ENCODE measurements around the gene ASPDH. TPM values are rescaled to one million over a fixed set of nuclear protein-coding genes. Genes with fewer than 3 reads are reported as not detected.

Gene ASPDH
- total and polyA plus RNA-seq, 2 of the 4 experiments (the other 2 are of a cell fraction): not detected

- Histone ChIP-seq H3K18ac (ENCODE audit: low read depth, low read length) (no peak overlapping the region), H3K9me3 (ENCODE audit: control insufficient read depth, insufficient read depth, low read length) (no peaks in the 10 kb centered on the region), H3K79me1 (ENCODE audit: low read depth in 1 of 2, low read length in 2 of 2) (no peaks in the 10 kb centered on the region), H4K20me1 (ENCODE audit: insufficient read depth, low read length) (no peaks in the 10 kb centered on the region), H2AK5ac (ENCODE audit: low read depth, low read length) (no peak overlapping the region), H2AFZ (replicated peaks; ENCODE audit: low read length, poor library complexity) (no peak overlapping the region), H2BK5ac (ENCODE audit: low read depth, low read length, poor library complexity, severe bottlenecking) (no peak overlapping the region), H3K27ac (ENCODE audit: insufficient read depth, low read length) (no peak overlapping the region), H3K9me1 (ENCODE audit: insufficient read depth, low read length) (no peaks in the 10 kb centered on the region; the same call in 1 of the 2 replicates), H3K27me3 (ENCODE audit: control insufficient read depth, insufficient read depth, low read length) (peaks cover 20% of the 10 kb centered on the region), H3K4ac (ENCODE audit: low read depth, low read length) (no peak overlapping the region), H3K4me1 (ENCODE audit: control insufficient read depth, insufficient read depth, low read length) (no peaks in the 10 kb centered on the region), H4K91ac (ENCODE audit: insufficient read depth, low read depth, low read length) (no peak overlapping the region), H3K23ac (ENCODE audit: low read depth, low read length) (no peak overlapping the region), H2BK120ac (ENCODE audit: low read depth, low read length) (no peak overlapping the region), H2BK15ac (ENCODE audit: low read depth, low read length) (no peak overlapping the region), H3K4me2 (ENCODE audit: low read depth, low read length) (no peak overlapping the region), H4K8ac (ENCODE audit: low read depth in 2 of 2, low read length in 2 of 2) (no peak overlapping the region), H3K56ac (ENCODE audit: extremely low read depth, insufficient read depth, low read length) (no peak overlapping the region), H4K5ac (ENCODE audit: low read depth, low read length) (no peak overlapping the region), H3K9ac (ENCODE audit: low read depth, low read length) (no peak overlapping the region), H3K4me3 (ENCODE audit: insufficient read depth, low read depth, low read length) (no peak overlapping the region), H2AK9ac (replicated peaks; ENCODE audit: low read depth, low read length, poor library complexity) (no peak overlapping the region), H3K14ac (replicated peaks; ENCODE audit: low read depth, low read length) (no peak overlapping the region), H2BK20ac (ENCODE audit: low read depth, low read length) (no peak overlapping the region), H3K36me3 (ENCODE audit: control insufficient read depth, insufficient read depth, low read length) (no peaks in the 10 kb centered on the region)
- no TSS peak for BruUV-seq (replicated peaks)
- TF ChIP-seq MAZ (IDR thresholded peaks at IDR 0.05; ENCODE audit: borderline replicate concordance, low read depth, low read length): no peak
- WGBS, 2 experiments (ENCODE audit: extremely low coverage in 2 of 2, insufficient read length in 1 of 2): 88% methylated on average over 9 of the region's 13 CpGs; no CpG with 5 or more reads in 1 of the 2 experiments
- ChIA-PET CTCF (interaction anchor here (0.5 kb wide), 1 partner anchor 18 kb away, joined by 4 read pairs; no protein-coding TSS in a partner anchor), POLR2A (ENCODE audit: unreplicated experiment) (no interaction called here)
- ATAC-seq (ENCODE audit: low read depth): no peak
- dilution Hi-C loops (cut with HindIII; ENCODE audit: low sequenced_read_pairs, unreplicated experiment) (no loop called here), intact Hi-C loops (cut with micrococcal nuclease) (no loop called here), in situ Hi-C loops (cut with MboI; ENCODE audit: low sequenced_read_pairs) (no loop called here)
- no peak for DNase-seq
Measured at GRCh38 chr19:50558449-50558848, 44.7 kb upstream of the ASPDH start.
